HFF-Myc (cell line): ENCODE measurements around the gene GM2A.

Experiments used
- DNase-seq: peaks from one replicate; pipeline ENCODE4 v3.0.0-alpha.2; 2011; ENCODE audit warnings: low read depth; ENCODE audit errors: extremely low read depth
- H3K4me3 ChIP-seq: replicated peaks from 2 replicates; pipeline ENCODE4 v1.5.1; 2011; ENCODE audit warnings: low read depth, mild to moderate bottlenecking, control low read depth, low read length
- CTCF ChIP-seq: IDR thresholded peaks from 2 replicates; pipeline ENCODE4 v1.5.1; 2012; ENCODE audit warnings: mild to moderate bottlenecking, low read depth, low read length, control low read depth; ENCODE audit errors: missing control alignments

The GM2A gene

GRCh38 chr5:151214614-151215545, 38.1 kb upstream of the GM2A start:
- DNase-seq: no peak
- H3K4me3 ChIP-seq: no peak overlapping the region
- no peak for TF ChIP-seq CTCF

- no peak for DNase-seq
- no peak overlapping the region for H3K4me3 ChIP-seq
- TF ChIP-seq CTCF: no peak
Observed at GRCh38 chr5:151215546-151215880, 37.5 kb upstream of the GM2A start.

GRCh38 chr5:151216781-151217180, 36.2 kb upstream of the GM2A start:
- no peak overlapping the region for H3K4me3 ChIP-seq
- TF ChIP-seq CTCF: no peak
- no peak for DNase-seq

GRCh38 chr5:151218177-151218576, 34.8 kb upstream of the GM2A start:
- no peak for DNase-seq
- no peak overlapping the region for H3K4me3 ChIP-seq

GRCh38 chr5:151219138-151219537, 33.8 kb upstream of the GM2A start:
- TF ChIP-seq CTCF: no peak
- DNase-seq: no peak
- no peak overlapping the region for H3K4me3 ChIP-seq

More at GRCh38 chr5:151218177-151218576, 34.8 kb upstream of the GM2A start:
- TF ChIP-seq CTCF: no peak

GRCh38 chr5:151219789-151220188, 33.2 kb upstream of the GM2A start:
- no peak for DNase-seq
- TF ChIP-seq CTCF: no peak
- no peak overlapping the region for H3K4me3 ChIP-seq
